ENCODE data around the gene SLC37A4. TPM values are rescaled to one million over a fixed set of nuclear protein-coding genes. Genes with fewer than 3 reads are reported as not detected.

The SLC37A4 gene
- total RNA-seq, 5 donors from 2014 or later (not counting 1 experiment from before 2014, with no cell fraction given), result 8.9 to 18.0 (median 15.4) TPM

- WGBS (ENCODE audit: insufficient coverage), result no CpG with 5 or more reads among the region's 9 CpGs
- H3K27me3 Mint-ChIP-seq, result peaks cover 8 to 22% of the 10 kb centered on the region in 2 donors
- no peaks in the 10 kb centered on the region for H3K36me3 ChIP-seq (ENCODE audit: control insufficient read depth in 2 of 2, extremely low read depth in 1 of 2, insufficient read depth in 1 of 2, low read length in 1 of 2)
Observed at GRCh38 chr11:118979434-118979833, 51.2 kb downstream of the SLC37A4 start.

GRCh38 chr11:118975771-118976709 is 54.6 kb downstream of the SLC37A4 start:
- H3K27ac Mint-ChIP-seq, result no peak overlapping the region
- H3K4me1 Mint-ChIP-seq, result no peaks in the 10 kb centered on the region
- no peak overlapping the region for H3K27ac ChIP-seq (ENCODE audit: low read length)
- ChIA-PET POLR2A (interaction anchor here in 1 of 2 donors (0.8 kb wide), 1 partner anchor 9 kb away, joined by 3 read pairs; no protein-coding TSS in a partner anchor), CTCF (no interaction called here)
- H3K27me3 ChIP-seq (replicated peaks in 1 of 2; ENCODE audit: control insufficient read depth in 2 of 2, extremely low read depth in 1 of 2, insufficient read depth in 2 of 2, low read length in 1 of 2), result peaks cover 0 to 34% of the 10 kb centered on the region in 2 experiments
- DNase-seq (no peak), ATAC-seq (replicated peaks in 1 of 4) (no peak)
- H3K36me3 ChIP-seq (ENCODE audit: control insufficient read depth in 2 of 2, extremely low read depth in 1 of 2, insufficient read depth in 1 of 2, low read length in 1 of 2), result no peaks in the 10 kb centered on the region
- WGBS (ENCODE audit: insufficient coverage), result 82% methylated on average over 5 of the region's 15 CpGs
- H3K4me3 Mint-ChIP-seq, result no peak overlapping the region
- H3K9me3 Mint-ChIP-seq, result no peaks in the 10 kb centered on the region
- H3K4me1 ChIP-seq (ENCODE audit: control insufficient read depth in 1 of 2, extremely low read depth in 1 of 2, insufficient read depth in 2 of 2, low read length in 2 of 2), result no peaks in the 10 kb centered on the region
- peaks cover 14 to 33% of the 10 kb centered on the region in 2 donors for H3K27me3 Mint-ChIP-seq
- no peak overlapping the region for H3K4me3 ChIP-seq (ENCODE audit: control insufficient read depth in 1 of 2, extremely low read depth in 1 of 2, low read length in 1 of 2)
- H3K36me3 Mint-ChIP-seq, result no peaks in the 10 kb centered on the region
- no peaks in the 10 kb centered on the region for H3K9me3 ChIP-seq

More at GRCh38 chr11:118979434-118979833, 51.2 kb downstream of the SLC37A4 start:
- DNase-seq, result peak in 1 of 35 experiments; percentile 12
- CTCF ChIA-PET, result interaction anchor here in 1 of 2 donors (0.6 kb wide), 1 partner anchor 338 kb away, joined by 6 read pairs; no protein-coding TSS in a partner anchor
- no peak overlapping the region for H3K4me3 Mint-ChIP-seq
- H3K27me3 ChIP-seq (replicated peaks in 1 of 2; ENCODE audit: control insufficient read depth in 2 of 2, extremely low read depth in 1 of 2, insufficient read depth in 2 of 2, low read length in 1 of 2), result peaks cover 0 to 25% of the 10 kb centered on the region in 2 experiments
- H3K4me1 Mint-ChIP-seq, result no peaks in the 10 kb centered on the region
- no peaks in the 10 kb centered on the region for H3K4me1 ChIP-seq (ENCODE audit: control insufficient read depth in 1 of 2, extremely low read depth in 1 of 2, insufficient read depth in 2 of 2, low read length in 2 of 2)
- no peak overlapping the region for H3K27ac ChIP-seq (ENCODE audit: low read length)
- no peaks in the 10 kb centered on the region for H3K9me3 ChIP-seq
- no peak overlapping the region for H3K4me3 ChIP-seq (ENCODE audit: control insufficient read depth in 1 of 2, extremely low read depth in 1 of 2, low read length in 1 of 2)
- H3K36me3 Mint-ChIP-seq, result no peaks in the 10 kb centered on the region
- POLR2A ChIA-PET, result no interaction called here
- H3K9me3 Mint-ChIP-seq, result no peaks in the 10 kb centered on the region
- ATAC-seq (replicated peaks in 1 of 4), result no peak
- H3K27ac Mint-ChIP-seq, result no peak overlapping the region

Other genes with a start within 250 kb of the SLC37A4 start
- 100 to 1,000 TPM; 220 to 312 (median 244) TPM for gene DDX6, start 239.7 kb downstream of the SLC37A4 start, total RNA-seq
- 10 to 100 TPM in 1 of 5 donors, 1 to 10 TPM in 4; 4.7 to 10.6 (median 6.3) TPM for gene CXCR5, start 147.0 kb downstream of the SLC37A4 start, total RNA-seq
- 100 to 1,000 TPM; 229 to 331 (median 308) TPM for gene BCL9L, start 105.0 kb downstream of the SLC37A4 start, total RNA-seq
- gene UPK2, start 74.6 kb downstream of the SLC37A4 start, total RNA-seq, result under 1 TPM in 1 of 5 donors, not detected in 4; 0.32 TPM
- gene FOXR1, start 59.1 kb downstream of the SLC37A4 start, total RNA-seq, result not detected
- 100 to 1,000 TPM; 104 to 121 (median 118) TPM for gene CENATAC, start 32.7 kb downstream of the SLC37A4 start, total RNA-seq
- 1,000 to 10,000 TPM; 1,733 to 2,728 (median 2,161) TPM for gene RPS25, start 12.5 kb downstream of the SLC37A4 start, total RNA-seq
- gene TRAPPC4, start 12.1 kb downstream of the SLC37A4 start, total RNA-seq, result 10 to 100 TPM; 65.0 to 78.5 (median 74.3) TPM
- gene HYOU1, start 26.3 kb upstream of the SLC37A4 start, total RNA-seq, result 100 to 1,000 TPM in 4 of 5 donors, 10 to 100 TPM in 1; 91.2 to 113 (median 112) TPM
- gene VPS11, start 36.9 kb upstream of the SLC37A4 start, total RNA-seq, result 10 to 100 TPM; 59.5 to 69.8 (median 62.6) TPM
- 10 to 100 TPM in 3 of 5 donors, 1 to 10 TPM in 2; 6.7 to 17.8 (median 12.3) TPM for gene HMBS, start 54.0 kb upstream of the SLC37A4 start, total RNA-seq
- 10 to 100 TPM; 21.7 to 54.2 (median 43.9) TPM for gene DPAGT1, start 71.0 kb upstream of the SLC37A4 start, total RNA-seq
- 10 to 100 TPM; 18.9 to 36.4 (median 30.6) TPM for gene C2CD2L, start 76.5 kb upstream of the SLC37A4 start, total RNA-seq
- gene HINFP, start 90.7 kb upstream of the SLC37A4 start, total RNA-seq, result 10 to 100 TPM; 30.0 to 68.5 (median 56.7) TPM
- under 1 TPM in 1 of 5 donors, not detected in 4; 0.09 TPM for gene ABCG4, start 118.2 kb upstream of the SLC37A4 start, total RNA-seq
- 10 to 100 TPM in 3 of 5 donors, 1 to 10 TPM in 2; 6.5 to 12.8 (median 11.6) TPM for gene NLRX1, start 137.8 kb upstream of the SLC37A4 start, total RNA-seq
- gene NHERF4, start 154.6 kb upstream of the SLC37A4 start, total RNA-seq, result 1 to 10 TPM in 1 of 5 donors, under 1 TPM in 3, not detected in 1; 0.30 to 1.1 (median 0.73) TPM
- gene CBL, start 175.5 kb upstream of the SLC37A4 start, total RNA-seq, result 10 to 100 TPM; 40.9 to 42.2 (median 41.1) TPM

Data from T-cell (primary cell).